Melanocyte of skin (primary cell): ENCODE data around the gene CDK5R2. TPM values are rescaled to one million over a fixed set of nuclear protein-coding genes. Genes with fewer than 3 reads are reported as not detected.

Experiments used
- small RNA-seq, 2 donors: library from RNA; depleted of rRNA; stranded (forward); fragments of <200 nt; gene quantifications; one replicate each; pipeline ENCODE3, GENCODE V24; 2012
- total RNA-seq, 2 donors: library from RNA; depleted of rRNA; stranded (reverse); fragments of >200 nt; gene quantifications; 2 replicates each; pipeline ENCODE4 v1.2.3, GENCODE V29; 2012

The CDK5R2 gene
- not detected for total RNA-seq

GRCh38 chr2:218959141-218959731 is at the start of gene CDK5R2:
TSS of gene CDK5R2 (plus strand) at chr2:218959666. CDS start at chr2:218959821, 155 bp downstream.

GRCh38 chr2:218985021-218985324 is 25.5 kb downstream of the CDK5R2 start, which contains the start of gene FEV:
TSS of gene FEV (minus strand) at chr2:218985184. CDS start at chr2:218985075, 109 bp downstream.

GRCh38 chr2:218993345-218994315 is 34.2 kb downstream of the CDK5R2 start, which contains the start of gene CRYBA2:
TSS of gene CRYBA2 (minus strand) at chr2:218993422. CDS start at chr2:218993176, 246 bp downstream.

Small RNA genes within 50 kb of the gene (small RNA-seq; reads per million reads assigned to genes)
- gene MIR375 (0.99 to 1.5 reads per million in 2 donors), gene RNU6-642P (0 reads per million in 2 donors)

Other genes starting within 250 kb of the CDK5R2 start
- gene TTLL4, start 248.8 kb upstream of the CDK5R2 start, total RNA-seq, result 10 to 100 TPM; 33.7 to 38.6 TPM
- 100 to 1,000 TPM; 184 to 304 TPM for gene CYP27A1, start 177.5 kb upstream of the CDK5R2 start, total RNA-seq
- not detected for gene PRKAG3, start 127.9 kb upstream of the CDK5R2 start, total RNA-seq
- gene WNT6, start 99.9 kb upstream of the CDK5R2 start, total RNA-seq, result 1 to 10 TPM in 1 of 2 donors, under 1 TPM in 1; 0.34 to 1.7 TPM
- under 1 TPM in 1 of 2 donors, not detected in 1; 0.34 TPM for gene WNT10A, start 78.8 kb upstream of the CDK5R2 start, total RNA-seq
- gene FEV, start 25.5 kb downstream of the CDK5R2 start, total RNA-seq, result not detected
- gene CRYBA2, start 33.8 kb downstream of the CDK5R2 start, total RNA-seq, result under 1 TPM in 1 of 2 donors, not detected in 1; 0.34 TPM
- under 1 TPM in 1 of 2 donors, not detected in 1; 0.34 TPM for gene CFAP65, start 81.8 kb downstream of the CDK5R2 start, total RNA-seq
- gene IHH, start 101.3 kb downstream of the CDK5R2 start, total RNA-seq, result under 1 TPM in 1 of 2 donors, not detected in 1; 0.34 TPM
- 10 to 100 TPM; 26.8 to 29.6 TPM for gene NHEJ1, start 201.1 kb downstream of the CDK5R2 start, total RNA-seq
- gene SLC23A3, start 210.4 kb downstream of the CDK5R2 start, total RNA-seq, result 1 to 10 TPM in 1 of 2 donors, under 1 TPM in 1; 1.00 to 1.4 TPM
- gene CNPPD1, start 217.3 kb downstream of the CDK5R2 start, total RNA-seq, result 10 to 100 TPM; 26.6 to 27.9 TPM
- 10 to 100 TPM; 64.6 to 99.8 TPM for gene RETREG2, start 218.6 kb downstream of the CDK5R2 start, total RNA-seq
- gene ZFAND2B, start 247.1 kb downstream of the CDK5R2 start, total RNA-seq, result 10 to 100 TPM; 13.7 to 24.8 TPM